H1 (cell line): ENCODE data around the gene ROM1. TPM values are rescaled to one million over a fixed set of nuclear protein-coding genes. Genes with fewer than 3 reads are reported as not detected.

Experiments used
- CTCF ChIA-PET: fragments of 300-600 bp; sonication (Branson Sonifier 250); formaldehyde crosslinking; loops from one replicate; lab custom pipeline; 2021; ENCODE audit not compliant: partially characterized antibody; lab: Charles Lee
- POLR2A ChIA-PET: fragments of 300-600 bp; sonication (Branson Sonifier 250); formaldehyde crosslinking; loops from one replicate; lab custom pipeline; 2021; ENCODE audit warnings: inconsistent platforms; ENCODE audit not compliant: partially characterized antibody; lab: Charles Lee
- DNase-seq, 2 experiments: peaks; one replicate each; pipeline versions ENCODE4 v3.0.0 to v3.0.0-alpha.2; 2010 to 2022; ENCODE audit warnings: low spot score in 2 of 2, low read depth in 1 of 2, mixed read lengths in 1 of 2
- FAIRE-seq: peaks from 2 replicates; lab custom pipeline; 2011; peaks lifted over from hg19 to GRCh38; lab: Jason Lieb, UNC
- H2AFZ ChIP-seq: 2 replicates; pipeline ENCODE4 v1.8.1; 2012; ENCODE audit warnings: low read length, inconsistent platforms
- H2AK5ac ChIP-seq: 2 replicates; pipeline ENCODE4 v1.6.1; 2013; ENCODE audit warnings: low read depth, low read length
- H2BK120ac ChIP-seq: replicated peaks from 2 replicates; pipeline ENCODE3; 2013; ENCODE audit warnings: low read depth, low read length, inconsistent platforms
- H2BK12ac ChIP-seq: 2 replicates; pipeline ENCODE4 v1.6.1; 2013; ENCODE audit warnings: low read depth, low read length
- H2BK15ac ChIP-seq: 2 replicates; pipeline ENCODE4 v1.6.1; 2013; ENCODE audit warnings: low read length
- H2BK20ac ChIP-seq: 2 replicates; pipeline ENCODE4 v1.6.1; 2013; ENCODE audit warnings: low read length
- H2BK5ac ChIP-seq: 2 replicates; pipeline ENCODE4 v1.6.1; 2013; ENCODE audit warnings: low read depth, low read length
- H3K14ac ChIP-seq: 2 replicates; pipeline ENCODE4 v1.6.1; 2013; ENCODE audit warnings: inconsistent platforms; ENCODE audit not compliant: insufficient read length
- H3K18ac ChIP-seq: 2 replicates; pipeline ENCODE4 v1.6.1; 2013; ENCODE audit warnings: low read length; ENCODE audit errors: extremely low read depth
- H3K23ac ChIP-seq: 2 replicates; pipeline ENCODE4 v1.6.1; 2013; ENCODE audit warnings: inconsistent platforms; ENCODE audit not compliant: insufficient read length
- H3K23me2 ChIP-seq: 2 replicates; pipeline ENCODE4 v1.6.1; 2013; ENCODE audit warnings: low read depth, low read length
- H3K27ac ChIP-seq: 2 replicates; pipeline ENCODE4 v1.6.1; 2011; ENCODE audit warnings: low read depth, low read length, inconsistent platforms
- H3K27me3 ChIP-seq, 4 experiments: replicated peaks in 1 of 4; 1 replicate in 1 of 4; 2 replicates in 3 of 4; pipeline versions ENCODE4 v1.6.1 to v1.8.1; 2011 to 2013; ENCODE audit warnings: low read length in 3 of 4, mild to moderate bottlenecking in 3 of 4, inconsistent platforms in 2 of 4, mixed read lengths in 2 of 4, moderate library complexity in 1 of 4; ENCODE audit not compliant: control insufficient read depth in 3 of 4, insufficient read depth in 3 of 4; ENCODE audit errors: extremely low read depth in 1 of 4
- H3K36me3 ChIP-seq, 4 experiments: 2 replicates each; pipeline versions ENCODE4 v1.6.1 to v1.8.1; 2011 to 2013; ENCODE audit warnings: mild to moderate bottlenecking in 4 of 4, low read length in 3 of 4, moderate library complexity in 2 of 4, control low read depth in 1 of 4, inconsistent platforms in 1 of 4; ENCODE audit not compliant: insufficient read depth in 4 of 4, control insufficient read depth in 2 of 4
- H3K4ac ChIP-seq: replicated peaks from 2 replicates; pipeline ENCODE3; 2013; ENCODE audit warnings: low read length, low read depth, mixed read lengths, inconsistent platforms; ENCODE audit not compliant: insufficient read length
- H3K4me1 ChIP-seq, 4 experiments: replicated peaks in 1 of 4; 1 replicate in 1 of 4; 2 replicates in 3 of 4; pipeline versions ENCODE4 v1.6.1 to v1.8.1; 2011 to 2013; ENCODE audit warnings: low read length in 3 of 4, inconsistent platforms in 2 of 4, mixed read lengths in 1 of 4; ENCODE audit not compliant: insufficient read depth in 4 of 4, control insufficient read depth in 3 of 4
- H3K4me2 ChIP-seq, 2 experiments: 2 replicates each; pipeline versions ENCODE4 v1.6.1 to v1.8.1; 2011 to 2013; ENCODE audit warnings: low read depth in 2 of 2, low read length in 2 of 2, control low read depth in 1 of 2, inconsistent platforms in 1 of 2, mild to moderate bottlenecking in 1 of 2; ENCODE audit not compliant: insufficient read depth in 1 of 2
- H3K4me3 ChIP-seq, 4 experiments: fragments of 200-600, 300-600 bp in 1 of 4; sonication (generic), shearing (Covaris generic), sonication (Bioruptor Twin) in 1 of 4; 2 replicates each; pipeline versions ENCODE4 v1.5.1 to v1.8.1; 2011 to 2016; ENCODE audit warnings: low read length in 4 of 4, low read depth in 3 of 4, control low read depth in 2 of 4, inconsistent platforms in 2 of 4, mild to moderate bottlenecking in 2 of 4, mixed read lengths in 1 of 4, moderate library complexity in 1 of 4; ENCODE audit not compliant: insufficient read depth in 2 of 4; ENCODE audit errors: extremely low read depth in 1 of 4
- H3K56ac ChIP-seq: replicated peaks from 2 replicates; pipeline ENCODE3; 2013; ENCODE audit warnings: low read depth, mild to moderate bottlenecking, mixed read lengths, low read length, inconsistent platforms; ENCODE audit not compliant: insufficient read length
- H3K79me1 ChIP-seq: 2 replicates; pipeline ENCODE4 v1.6.1; 2013; ENCODE audit warnings: low read depth, low read length, control low read depth
- H3K79me2 ChIP-seq, 2 experiments: 2 replicates each; pipeline versions ENCODE4 v1.6.1 to v1.8.1; 2012 to 2013; ENCODE audit warnings: low read length in 2 of 2, mild to moderate bottlenecking in 2 of 2, inconsistent platforms in 1 of 2; ENCODE audit not compliant: insufficient read depth in 2 of 2, control insufficient read depth in 1 of 2
- H3K9ac ChIP-seq, 4 experiments: replicated peaks in 1 of 4; 1 replicate in 1 of 4; 2 replicates in 3 of 4; pipeline versions ENCODE4 v1.6.1 to v1.8.1; 2011 to 2013; ENCODE audit warnings: low read depth in 3 of 4, low read length in 3 of 4, control low read depth in 2 of 4, mild to moderate bottlenecking in 2 of 4, moderate library complexity in 2 of 4, inconsistent platforms in 1 of 4; ENCODE audit errors: extremely low read depth in 1 of 4
- H3K9me3 ChIP-seq, 2 experiments: 2 replicates each; pipeline versions ENCODE4 v1.6.1 to v1.8.1; 2012 to 2013; ENCODE audit warnings: mild to moderate bottlenecking in 2 of 2, moderate library complexity in 2 of 2, control low read depth in 1 of 2, inconsistent platforms in 1 of 2, low read depth in 1 of 2, low read length in 1 of 2, mixed read lengths in 1 of 2; ENCODE audit not compliant: insufficient read depth in 2 of 2
- H4K20me1 ChIP-seq, 2 experiments: replicated peaks in 1 of 2; 2 replicates each; pipeline versions ENCODE3 to v1.8.1; 2011 to 2013; ENCODE audit warnings: inconsistent platforms in 2 of 2, low read length in 2 of 2, mild to moderate bottlenecking in 1 of 2; ENCODE audit not compliant: insufficient read depth in 2 of 2, control insufficient read depth in 1 of 2
- H4K5ac ChIP-seq: 2 replicates; pipeline ENCODE4 v1.6.1; 2013; ENCODE audit warnings: low read length, low read depth, mixed read lengths, inconsistent platforms; ENCODE audit not compliant: insufficient read length
- H4K8ac ChIP-seq: 2 replicates; pipeline ENCODE4 v1.8.0; 2013; ENCODE audit warnings: mild to moderate bottlenecking, moderate library complexity, low read length, inconsistent platforms; ENCODE audit not compliant: insufficient read depth; ENCODE audit errors: extremely low read depth
- H4K91ac ChIP-seq: replicated peaks from 2 replicates; pipeline ENCODE3; 2013; ENCODE audit warnings: low read length, mixed read lengths, inconsistent platforms; ENCODE audit not compliant: insufficient read length
- CTBP2 ChIP-seq: IDR thresholded peaks from 2 replicates; pipeline ENCODE4 v1.7.0; 2011; ENCODE audit warnings: borderline replicate concordance, mild to moderate bottlenecking, moderate library complexity, mixed read lengths, low read length; ENCODE audit not compliant: insufficient read depth, insufficient read length
- TAF1 ChIP-seq: IDR thresholded peaks from 2 replicates; pipeline ENCODE4 v1.6.1; 2011; ENCODE audit warnings: mild to moderate bottlenecking, low read depth, low read length
- WGBS, 2 experiments: shearing (Covaris generic) in 1 of 2; methylation state at CpG; one replicate each; pipeline versions ENCODE4 v1.1.6 to v1.1.7; 2013 to 2015; ENCODE audit warnings: low lambda C conversion rate in 2 of 2, mixed read lengths in 2 of 2, inconsistent platforms in 1 of 2, low coverage in 1 of 2, missing lambda C conversion rate in 1 of 2; ENCODE audit not compliant: insufficient replicate concordance in 2 of 2, insufficient coverage in 1 of 2, insufficient read length in 1 of 2; ENCODE audit errors: extremely low coverage in 1 of 2, missing lambda C conversion rate in 1 of 2; 5-methylcytosine and 5-hydroxymethylcytosine counted together
- polyA plus RNA-seq, 7 experiments: library from polyadenylated mRNA; depleted of rRNA in 3 of 7; stranded (reverse) in 5 of 7; unstranded in 2 of 7; fragments of >200 nt in 5 of 7; fragments of 200-250 nt in 2 of 7; gene quantifications; 1 replicate in 5 of 7; 2 replicates in 1 of 7; 4 replicates in 1 of 7; pipeline versions ENCODE4 v1.2.1 to v1.2.3, GENCODE V29; 2011 to 2013; ENCODE audit warnings: missing spikeins in 2 of 7, mixed read lengths in 2 of 7
- total RNA-seq: library from RNA; stranded (reverse); fragmentation: NEBNext Ultra II Directional; extraction: Animal tissue kit (Norgen Biotek cat#: 25700); gene quantifications from 2 replicates; pipeline ENCODE4 v1.2.1, GENCODE V29; 2021

Gene ROM1
- total and polyA plus RNA-seq, 2 of the 8 experiments (the other 6 are each of a cell fraction or from before 2014, with no cell fraction given), result 0.86 to 2.2 TPM

DNA sequence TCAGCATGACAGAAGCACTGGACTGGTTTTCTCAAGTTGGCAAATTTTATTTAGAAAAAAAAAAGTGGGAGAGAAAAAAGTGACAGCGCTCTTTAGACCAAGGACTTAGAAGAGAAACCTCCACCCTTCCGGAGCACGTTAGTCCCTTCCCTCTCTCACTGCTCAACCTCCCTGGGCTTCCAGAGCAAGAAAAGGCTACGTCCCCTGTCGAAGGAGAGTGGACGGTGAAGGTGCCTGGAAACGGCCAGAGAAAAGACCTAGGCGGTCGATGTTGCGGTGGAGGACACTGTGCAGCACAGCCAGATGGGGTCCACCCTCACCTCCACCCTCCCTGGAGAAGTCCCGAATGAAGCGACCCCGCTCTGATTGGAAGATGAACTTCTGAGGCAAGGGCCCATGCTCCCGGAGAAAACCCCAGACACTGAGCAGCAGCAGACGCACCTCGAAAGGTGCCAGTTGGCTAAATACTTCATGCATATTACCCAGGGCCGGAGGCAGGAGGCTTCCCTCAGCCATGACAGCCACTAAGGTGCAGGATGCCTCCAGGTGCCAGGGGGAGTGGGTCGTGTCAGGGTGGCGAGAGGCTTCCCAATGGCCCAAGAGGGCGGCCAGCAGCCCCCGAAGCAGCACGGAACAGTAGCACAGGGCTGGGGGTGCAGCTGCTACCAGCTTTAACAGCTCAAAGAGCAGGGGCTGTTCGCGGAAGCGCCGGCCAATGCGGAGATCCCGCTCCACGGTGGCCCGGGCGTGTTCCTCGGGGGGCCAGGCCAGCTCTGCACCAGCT is 34.0 kb downstream of the ROM1 start:
- no peak overlapping the region for H2AK5ac ChIP-seq

More for the DNA sequence above, 34.0 kb downstream of the ROM1 start:
- Histone ChIP-seq H3K27ac (no peak overlapping the region), H3K18ac (no peak overlapping the region), H4K20me1 (peaks cover 3 to 21% of the 10 kb centered on the region in 2 experiments), H3K4me1 (no peaks in the 10 kb centered on the region; a peak in 2 of 7 replicates), H2AFZ (no peak overlapping the region), H3K9ac (no peak overlapping the region), H3K4me2 (peak overlapping the region; percentile 20 to 35; a peak in 3 of 4 replicates), H2BK120ac (no peak overlapping the region), H3K4me3 (peak overlapping the region in 1 of 4 experiments; percentile 86; a peak in 4 of 8 replicates), H2BK15ac (no peak overlapping the region), H3K9me3 (no peaks in the 10 kb centered on the region), H3K79me2 (peaks cover 11 to 50% of the 10 kb centered on the region in 2 experiments), H3K23me2 (peaks cover 5% of the 10 kb centered on the region; the same call in 1 of the 2 replicates), H2BK5ac (no peak overlapping the region), H4K91ac (no peak overlapping the region), H3K27me3 (no peaks in the 10 kb centered on the region), H4K5ac (no peak overlapping the region), H2BK20ac (no peak overlapping the region), H3K23ac (no peak overlapping the region), H3K36me3 (peaks cover 0 to 28% (median 7%) of the 10 kb centered on the region in 4 experiments; a peak in 6 of 8 replicates), H3K14ac (no peak overlapping the region), H3K4ac (no peak overlapping the region), H2BK12ac (no peak overlapping the region), H3K56ac (no peak overlapping the region), H3K79me1 (peaks cover 10% of the 10 kb centered on the region), H4K8ac (no peak overlapping the region; the same call in 1 of the 2 replicates)
- ChIA-PET POLR2A (interaction anchor here (0.5 to 50.4 kb wide), 15 partner anchors 10 to 208 kb away, joined by 3 to 2041 read pairs (median 6); partner anchors contain the start of genes B3GAT3, BSCL2, C11orf98 and CSKMT), CTCF (interaction anchor here (0.8 to 2.0 kb wide), 7 partner anchors 18 to 122 kb away, joined by 3 to 12 read pairs (median 4); partner anchors contain the start of genes C11orf98 and CSKMT)
- DNase-seq (no peak), FAIRE-seq (no peak)
- TF ChIP-seq CTBP2, result no peak
- no peak for TF ChIP-seq TAF1
- 80% methylated on average over 30 of the region's 32 CpGs; no CpG with 5 or more reads in 1 of the 2 experiments for WGBS, 2 experiments
